GM10266 (cell line): ENCODE data around the gene ADK.

Source experiments
- DNase-seq: peaks from one replicate; pipeline ENCODE4 v3.0.0; 2012; ENCODE audit errors: extremely low spot score
- CTCF ChIP-seq: IDR thresholded peaks from 2 replicates; pipeline ENCODE4 v1.5.1; 2012; ENCODE audit warnings: mild to moderate bottlenecking, low read depth; ENCODE audit not compliant: control insufficient read depth, insufficient read depth; ENCODE audit errors: missing control alignments

ADK gene

GRCh38 chr10:74746813-74747212, 595.8 kb downstream of the ADK start:
- no peak for DNase-seq
- TF ChIP-seq CTCF = no peak

DNA sequence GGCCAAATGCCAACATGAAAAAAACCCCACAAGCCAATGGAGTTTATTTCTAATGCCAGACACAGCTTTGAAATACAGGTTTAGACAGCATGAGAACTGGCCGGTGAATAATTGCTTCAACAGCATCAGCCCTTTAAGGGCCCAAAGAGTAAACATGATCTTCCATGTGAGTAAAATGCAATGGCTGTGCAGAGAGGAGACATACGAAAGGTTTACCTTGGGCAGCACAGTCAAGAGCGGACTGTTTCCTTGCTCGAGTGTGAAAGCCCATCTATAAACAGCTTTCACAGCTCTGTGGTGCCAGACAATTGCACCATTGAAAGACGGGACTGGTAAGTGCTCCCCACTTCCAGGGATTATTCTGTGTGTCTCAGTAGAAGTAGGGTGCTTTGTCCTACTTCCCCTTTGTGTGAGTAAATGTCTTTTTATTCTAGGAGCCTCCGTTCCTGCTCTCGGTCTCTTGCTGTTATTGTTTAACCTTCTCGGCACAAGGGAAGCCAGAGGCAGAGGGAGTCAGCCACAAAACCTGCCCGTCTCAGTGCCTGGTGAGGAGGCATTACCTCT, 597.5 kb downstream of the ADK start:
- TF ChIP-seq CTCF = no peak
- DNase-seq = no peak

- DNase-seq = no peak
- TF ChIP-seq CTCF = peak; percentile 47
Observed at GRCh38 chr10:74750848-74751274, 599.8 kb downstream of the ADK start.

DNA sequence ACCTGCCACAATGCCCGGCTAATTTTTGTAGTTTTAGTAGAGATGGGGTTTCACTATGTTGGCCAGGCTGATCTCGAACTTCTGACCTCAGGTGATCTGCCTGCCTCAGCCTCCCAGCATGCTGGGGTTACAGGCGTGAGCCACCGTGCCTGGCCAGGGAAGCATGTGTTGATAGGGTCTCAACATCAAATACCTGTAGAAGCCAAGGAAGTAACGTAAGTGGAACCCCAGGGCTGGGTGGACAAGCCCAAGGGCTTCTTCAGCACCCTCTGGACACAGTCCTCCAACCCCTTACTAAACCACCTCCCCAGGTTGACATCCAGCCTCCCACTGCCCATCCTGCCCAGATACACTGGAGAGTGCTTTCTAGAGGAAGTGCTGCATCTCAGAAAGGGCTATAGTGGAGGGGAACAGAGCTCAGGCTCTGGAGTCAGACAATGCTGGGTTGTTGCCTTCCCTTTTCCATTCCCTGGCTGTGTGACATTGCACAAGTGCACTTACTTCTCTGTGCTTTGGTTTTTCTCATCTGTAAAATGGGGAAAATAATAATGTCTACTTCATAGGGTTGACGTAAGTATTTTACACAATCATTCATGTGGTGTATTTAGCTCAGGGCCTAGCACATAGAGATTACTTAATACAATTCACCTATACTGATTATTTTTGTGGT, 601.5 kb downstream of the ADK start:
- DNase-seq = no peak
- no peak for TF ChIP-seq CTCF

- no peak for TF ChIP-seq CTCF
- no peak for DNase-seq
Observed at GRCh38 chr10:74753442-74754211, 602.6 kb downstream of the ADK start.

GRCh38 chr10:74754381-74754821, 603.4 kb downstream of the ADK start:
- TF ChIP-seq CTCF = no peak
- DNase-seq = no peak

DNA sequence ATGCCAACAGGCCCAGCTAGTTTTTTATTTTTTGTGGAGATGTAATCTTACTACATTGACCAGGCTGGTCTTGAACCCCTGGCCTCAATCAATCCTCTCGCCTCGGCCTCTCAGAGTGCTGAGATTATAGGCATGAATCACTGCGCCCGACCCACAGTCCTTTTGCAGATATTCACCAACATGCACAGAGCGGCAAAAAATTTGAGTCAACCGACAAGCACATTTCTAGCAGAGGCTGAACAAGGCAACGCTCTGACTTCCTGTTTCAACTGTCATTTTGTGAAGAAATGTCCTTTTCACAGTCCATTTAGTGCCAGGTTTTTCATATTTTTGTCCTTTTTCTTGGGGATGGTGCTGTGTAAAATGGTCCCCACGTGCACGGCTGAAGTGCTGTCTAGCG, 604.3 kb downstream of the ADK start:
- TF ChIP-seq CTCF = no peak
- DNase-seq = no peak
